Neural progenitor cell (in vitro differentiated cells): ENCODE results near the gene PRKCE.

Experiments
- CTCF ChIP-seq: fragments of 200-600 bp; sonication (generic); IDR thresholded peaks from 2 replicates; pipeline ENCODE4 v1.5.1; 2017; ENCODE audit warnings: antibody characterized with exemption, mild to moderate bottlenecking
- EZH2 ChIP-seq: fragments of 200-600 bp; sonication (generic); IDR thresholded peaks from 2 replicates; pipeline ENCODE4 v1.6.1; 2017; ENCODE audit warnings: antibody characterized with exemption, mild to moderate bottlenecking, moderate library complexity
- EZH2phosphoT487 ChIP-seq: fragments of 200-600 bp; sonication (generic); IDR thresholded peaks from 2 replicates; pipeline ENCODE4 v1.6.1; 2017; ENCODE audit warnings: antibody characterized with exemption

GRCh38 chr2:45840481-45840880 is 189.0 kb downstream of the PRKCE start:
- TF ChIP-seq CTCF = no peak
- TF ChIP-seq EZH2 = no peak
- no peak for TF ChIP-seq EZH2phosphoT487
